ENCODE data around the gene TOR2A.

The TOR2A gene

DNA sequence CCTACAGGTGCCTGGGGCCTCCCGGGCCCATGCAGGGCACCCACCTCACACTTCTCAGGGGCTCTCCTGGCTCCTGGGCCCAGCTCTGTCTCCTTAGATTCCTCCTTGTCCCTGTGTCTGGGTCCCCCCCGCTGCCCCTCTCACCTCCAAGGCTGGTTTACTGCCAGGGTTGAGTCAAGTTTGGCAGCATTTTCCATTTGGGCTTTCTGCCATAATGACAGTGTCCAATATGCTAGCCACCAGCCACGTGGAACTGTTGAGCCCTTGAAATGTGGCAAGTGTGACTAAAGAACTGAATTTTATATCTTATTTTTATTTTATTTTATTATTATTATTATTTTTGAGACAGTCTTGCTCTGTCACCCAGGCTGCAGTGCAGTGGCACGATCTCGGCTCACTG, 17.3 kb downstream of the TOR2A start:
- Histone ChIP-seq H3K4me3 (replicated peaks; ENCODE audit: low read depth, low read length) (no peak overlapping the region), H3K27me3 (replicated peaks; ENCODE audit: control insufficient read depth, insufficient read depth, low read length) (no peaks in the 10 kb centered on the region), H3K36me3 (ENCODE audit: control insufficient read depth, insufficient read depth, low read length) (no peaks in the 10 kb centered on the region)
- no peak for DNase-seq (ENCODE audit: extremely low read depth, insufficient read length)
- TF ChIP-seq, protein P1, sequence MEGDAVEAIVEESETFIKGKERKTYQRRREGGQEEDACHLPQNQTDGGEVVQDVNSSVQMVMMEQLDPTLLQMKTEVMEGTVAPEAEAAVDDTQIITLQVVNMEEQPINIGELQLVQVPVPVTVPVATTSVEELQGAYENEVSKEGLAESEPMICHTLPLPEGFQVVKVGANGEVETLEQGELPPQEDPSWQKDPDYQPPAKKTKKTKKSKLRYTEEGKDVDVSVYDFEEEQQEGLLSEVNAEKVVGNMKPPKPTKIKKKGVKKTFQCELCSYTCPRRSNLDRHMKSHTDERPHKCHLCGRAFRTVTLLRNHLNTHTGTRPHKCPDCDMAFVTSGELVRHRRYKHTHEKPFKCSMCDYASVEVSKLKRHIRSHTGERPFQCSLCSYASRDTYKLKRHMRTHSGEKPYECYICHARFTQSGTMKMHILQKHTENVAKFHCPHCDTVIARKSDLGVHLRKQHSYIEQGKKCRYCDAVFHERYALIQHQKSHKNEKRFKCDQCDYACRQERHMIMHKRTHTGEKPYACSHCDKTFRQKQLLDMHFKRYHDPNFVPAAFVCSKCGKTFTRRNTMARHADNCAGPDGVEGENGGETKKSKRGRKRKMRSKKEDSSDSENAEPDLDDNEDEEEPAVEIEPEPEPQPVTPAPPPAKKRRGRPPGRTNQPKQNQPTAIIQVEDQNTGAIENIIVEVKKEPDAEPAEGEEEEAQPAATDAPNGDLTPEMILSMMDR (IDR thresholded peaks at IDR 0.05; ENCODE audit: insufficient read depth, low read length, poor library complexity, severe bottlenecking): no peak

- H3K4me3 ChIP-seq (replicated peaks; ENCODE audit: low read depth, low read length): no peak overlapping the region
- TF ChIP-seq, protein P1 (IDR thresholded peaks at IDR 0.05; ENCODE audit: insufficient read depth, low read length, poor library complexity, severe bottlenecking): no peak
- no peaks in the 10 kb centered on the region for H3K27me3 ChIP-seq (replicated peaks; ENCODE audit: control insufficient read depth, insufficient read depth, low read length)
- DNase-seq (ENCODE audit: extremely low read depth, insufficient read length): no peak
- H3K36me3 ChIP-seq (ENCODE audit: control insufficient read depth, insufficient read depth, low read length): no peaks in the 10 kb centered on the region; the same call in 1 of the 2 replicates
These were observed 18.7 kb downstream of the TOR2A start for GRCh38 chr9:127716412-127716811.

DNA sequence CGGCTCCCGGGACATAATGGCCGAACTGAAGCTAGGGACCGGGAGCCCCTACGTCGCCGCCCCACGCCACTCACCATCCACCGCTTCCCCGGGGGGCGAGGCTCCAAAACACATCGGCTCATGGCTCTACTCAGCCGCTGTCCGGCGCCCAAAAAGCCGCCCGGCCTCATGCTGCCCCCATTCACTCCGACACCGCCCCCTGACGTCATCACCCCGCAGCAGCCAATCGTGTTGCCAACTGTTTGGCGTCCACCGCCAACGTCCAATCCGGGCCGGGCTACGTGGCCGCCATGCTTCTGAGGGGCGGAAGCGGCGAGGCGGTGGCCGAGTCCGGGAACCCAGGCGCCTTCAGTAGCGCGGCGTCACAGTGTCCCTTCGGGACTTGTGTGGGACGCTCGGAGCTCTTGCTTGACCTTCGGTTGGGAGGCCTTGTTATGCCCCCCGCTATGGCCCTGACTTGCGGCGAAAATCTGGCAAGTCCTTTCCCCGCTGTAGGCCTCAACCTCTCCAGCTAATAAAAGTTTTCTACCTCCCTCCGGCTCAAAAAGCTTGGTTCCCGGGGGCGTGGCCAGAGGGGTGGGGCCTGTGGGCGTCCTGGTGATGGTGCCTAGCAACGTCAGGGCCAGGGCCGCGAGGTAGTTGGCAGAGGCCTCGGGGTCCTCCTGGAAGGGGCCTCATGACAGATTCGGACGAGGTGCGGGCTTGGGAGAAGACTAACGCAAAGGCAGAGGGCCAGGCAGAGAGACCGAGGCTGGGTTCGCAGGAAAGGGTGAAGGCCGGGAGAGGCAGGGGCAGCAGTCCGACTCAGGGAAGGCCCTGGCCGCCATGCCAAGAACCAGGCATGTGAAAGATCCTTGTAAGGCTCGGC, 19.4 kb downstream of the TOR2A start, which contains the start of the genes PTRH1 and TTC16:
TSS of gene PTRH1 (minus strand) at position 194 of the 868 bp plus-strand sequence. CDS start at position 170, 24 bp downstream.
TSS of gene TTC16 (plus strand) at position 610 of the 868 bp plus-strand sequence. CDS start at position 677, 67 bp downstream.
- TF ChIP-seq, protein P1 (IDR thresholded peaks at IDR 0.05; ENCODE audit: insufficient read depth, low read length, poor library complexity, severe bottlenecking): no peak
- DNase-seq (ENCODE audit: extremely low read depth, insufficient read length): peak; percentile 95
- H3K36me3 ChIP-seq (ENCODE audit: control insufficient read depth, insufficient read depth, low read length): no peaks in the 10 kb centered on the region; the same call in 1 of the 2 replicates
- H3K27me3 ChIP-seq (replicated peaks; ENCODE audit: control insufficient read depth, insufficient read depth, low read length): no peaks in the 10 kb centered on the region
- peak within 1 kb of the TSS; percentile 91 for H3K4me3 ChIP-seq (replicated peaks; ENCODE audit: low read depth, low read length)

GRCh38 chr9:127714951-127715469, 20.1 kb downstream of the TOR2A start:
- no peaks in the 10 kb centered on the region; the same call in 1 of the 2 replicates for H3K36me3 ChIP-seq (ENCODE audit: control insufficient read depth, insufficient read depth, low read length)
- DNase-seq (ENCODE audit: extremely low read depth, insufficient read length): no peak
- TF ChIP-seq, protein P1 (IDR thresholded peaks at IDR 0.05; ENCODE audit: insufficient read depth, low read length, poor library complexity, severe bottlenecking): no peak
- peak overlapping the region; percentile 91 for H3K4me3 ChIP-seq (replicated peaks; ENCODE audit: low read depth, low read length)
- no peaks in the 10 kb centered on the region for H3K27me3 ChIP-seq (replicated peaks; ENCODE audit: control insufficient read depth, insufficient read depth, low read length)

GRCh38 chr9:127714020-127714750, 20.9 kb downstream of the TOR2A start:
- Histone ChIP-seq H3K36me3 (ENCODE audit: control insufficient read depth, insufficient read depth, low read length) (no peaks in the 10 kb centered on the region; the same call in 1 of the 2 replicates), H3K27me3 (replicated peaks; ENCODE audit: control insufficient read depth, insufficient read depth, low read length) (no peaks in the 10 kb centered on the region), H3K4me3 (replicated peaks; ENCODE audit: low read depth, low read length) (peak overlapping the region; percentile 91)
- DNase-seq (ENCODE audit: extremely low read depth, insufficient read length): no peak
- TF ChIP-seq, protein P1 (IDR thresholded peaks at IDR 0.05; ENCODE audit: insufficient read depth, low read length, poor library complexity, severe bottlenecking): no peak
